BLaER1 treated with 17β-estradiol and CSF1 and Interleukin-3, amounts not matched to agents 10 nM and 100 nM (cell line): Measurements from ENCODE around the gene BUB3.

Experiments used
- H3K27ac ChIP-seq, 11 experiments: shearing (Covaris generic); formaldehyde crosslinking; 2 replicates each; pipeline ENCODE4 v1.8.1; 2022
- H3K27me3 ChIP-seq, 11 experiments: shearing (Covaris generic); formaldehyde crosslinking; 2 replicates each; pipeline ENCODE4 v1.8.1; 2022
- H3K36me3 ChIP-seq, 11 experiments: shearing (Covaris generic); formaldehyde crosslinking; 2 replicates each; pipeline ENCODE4 v1.8.1; 2022
- H3K4me1 ChIP-seq, 10 experiments: shearing (Covaris generic); formaldehyde crosslinking; 2 replicates each; pipeline ENCODE4 v1.8.1; 2022
- H3K4me2 ChIP-seq, 11 experiments: shearing (Covaris generic); formaldehyde crosslinking; 2 replicates each; pipeline ENCODE4 v1.8.1; 2022
- H3K4me3 ChIP-seq, 10 experiments: shearing (Covaris generic); formaldehyde crosslinking; 2 replicates each; pipeline ENCODE4 v1.8.1; 2022
- H3K9ac ChIP-seq, 11 experiments: shearing (Covaris generic); formaldehyde crosslinking; 2 replicates each; pipeline ENCODE4 v1.8.1; 2022
- H3K9me3 ChIP-seq, 11 experiments: shearing (Covaris generic); formaldehyde crosslinking; replicated peaks in 1 of 11; 2 replicates each; pipeline ENCODE4 v1.8.1; 2022
- H4K20me1 ChIP-seq, 11 experiments: shearing (Covaris generic); formaldehyde crosslinking; 2 replicates each; pipeline ENCODE4 v1.8.1; 2022
- Cebpa-rat ChIP-seq, 11 experiments: shearing (Covaris generic); IDR thresholded peaks; 2 replicates each; pipeline ENCODE4 v1.8.1; 2022

The BUB3 gene

DNA sequence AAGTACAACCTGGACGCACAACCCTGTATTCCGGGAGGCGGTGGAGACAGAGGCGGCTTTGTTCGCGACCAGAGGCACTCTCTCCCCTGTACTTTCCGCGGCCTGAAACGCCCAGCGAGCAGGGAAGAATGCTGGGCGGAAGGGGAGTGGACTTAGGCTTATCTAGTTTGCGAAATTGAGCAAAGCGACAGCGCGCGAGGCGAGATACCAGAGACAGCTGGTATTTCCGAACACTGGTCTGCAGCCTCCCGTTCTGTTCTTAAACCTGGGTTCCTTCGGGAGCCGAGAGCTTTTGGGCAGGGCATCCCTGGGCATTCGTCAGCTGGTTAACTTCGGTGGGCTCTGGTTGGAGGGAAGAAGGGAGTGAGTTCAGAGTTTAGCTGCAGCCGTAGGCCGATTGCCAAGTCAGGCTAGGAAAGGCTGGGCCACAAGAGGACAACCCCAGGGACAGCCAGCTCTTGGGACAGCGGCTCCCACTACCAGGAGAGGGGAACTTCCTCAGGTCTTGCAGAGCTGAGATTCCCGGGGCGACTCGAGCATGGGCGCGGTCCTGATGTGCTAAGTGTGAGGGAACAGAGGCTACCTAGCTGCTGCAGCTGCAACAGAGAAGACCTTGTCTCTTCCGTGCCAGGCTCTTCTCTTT lies 14.6 kb upstream of the BUB3 start:
- H3K4me2 ChIP-seq: peak overlapping the region; percentile 23 to 69 (median 49); a peak in 19 of 22 replicates
- H3K4me3 ChIP-seq: peak overlapping the region in 6 of 10 experiments; percentile 3 to 47 (median 20); a peak in 6 of 20 replicates
- no peak overlapping the region for H3K9ac ChIP-seq
- peaks cover 0 to 39% (median 23%) of the 10 kb centered on the region in 11 experiments; a peak in 17 of 22 replicates for H3K9me3 ChIP-seq
- H3K27me3 ChIP-seq: peaks cover 100% of the 10 kb centered on the region in 11 experiments
- H3K27ac ChIP-seq: no peak overlapping the region
- peaks cover 14 to 41% (median 34%) of the 10 kb centered on the region in 10 experiments; a peak in 19 of 20 replicates for H3K4me1 ChIP-seq
- TF ChIP-seq Cebpa-rat (IDR thresholded peaks at IDR 0.05): no peak
- peaks cover 0 to 99% (median 64%) of the 10 kb centered on the region in 11 experiments; a peak in 19 of 22 replicates for H4K20me1 ChIP-seq
- no peaks in the 10 kb centered on the region for H3K36me3 ChIP-seq

DNA sequence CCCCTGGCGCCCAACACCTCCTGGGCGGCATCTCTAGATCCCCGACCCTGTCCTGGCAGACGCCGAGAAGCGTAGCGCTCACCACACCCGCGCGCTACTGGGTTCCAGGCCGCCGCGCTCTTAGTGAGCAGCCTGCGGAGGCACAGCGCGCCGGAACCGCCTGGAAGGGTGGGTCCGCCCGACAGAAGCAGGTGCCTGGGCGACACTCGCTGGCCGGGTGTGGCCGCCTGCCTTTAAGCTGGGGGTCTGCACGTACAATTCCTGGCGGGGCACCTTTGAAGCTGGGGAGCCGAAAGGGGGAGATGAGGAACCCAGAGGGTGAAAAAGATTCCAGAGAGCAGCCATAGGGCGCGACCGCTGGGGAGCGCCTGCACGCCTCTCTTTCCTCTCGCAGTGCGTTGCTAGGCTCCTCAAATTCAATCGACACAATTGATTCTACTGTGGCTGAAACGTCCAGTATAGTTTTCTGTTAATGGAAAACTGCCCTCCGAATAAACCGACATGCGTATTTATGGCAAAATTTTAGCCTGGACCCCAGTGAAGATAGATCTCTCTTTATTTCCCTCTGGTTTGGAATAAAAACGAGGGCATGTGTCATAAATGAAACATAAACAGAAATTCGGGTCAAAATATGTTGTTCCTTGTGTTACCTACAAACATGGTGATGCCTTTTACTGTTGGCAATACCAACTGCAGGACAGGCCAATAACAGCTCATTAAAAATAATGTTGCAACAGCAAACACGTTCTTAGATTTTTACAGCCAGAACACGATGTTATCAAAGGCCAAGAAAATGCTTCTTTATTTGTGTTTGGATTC lies 13.8 kb upstream of the BUB3 start:
- Histone ChIP-seq H3K4me3 (peak overlapping the region in 7 of 10 experiments; percentile 3 to 47 (median 20); a peak in 7 of 20 replicates), H3K4me1 (peaks cover 6 to 40% (median 33%) of the 10 kb centered on the region in 10 experiments; a peak in 19 of 20 replicates), H4K20me1 (peaks cover 0 to 99% (median 64%) of the 10 kb centered on the region in 11 experiments; a peak in 20 of 22 replicates), H3K36me3 (no peaks in the 10 kb centered on the region), H3K27me3 (peaks cover 100% of the 10 kb centered on the region in 11 experiments), H3K27ac (no peak overlapping the region), H3K9ac (no peak overlapping the region), H3K4me2 (peak overlapping the region; percentile 23 to 69 (median 49); a peak in 20 of 22 replicates), H3K9me3 (peaks cover 0 to 39% (median 23%) of the 10 kb centered on the region in 11 experiments; a peak in 17 of 22 replicates)
- TF ChIP-seq Cebpa-rat (IDR thresholded peaks at IDR 0.05): no peak

DNA sequence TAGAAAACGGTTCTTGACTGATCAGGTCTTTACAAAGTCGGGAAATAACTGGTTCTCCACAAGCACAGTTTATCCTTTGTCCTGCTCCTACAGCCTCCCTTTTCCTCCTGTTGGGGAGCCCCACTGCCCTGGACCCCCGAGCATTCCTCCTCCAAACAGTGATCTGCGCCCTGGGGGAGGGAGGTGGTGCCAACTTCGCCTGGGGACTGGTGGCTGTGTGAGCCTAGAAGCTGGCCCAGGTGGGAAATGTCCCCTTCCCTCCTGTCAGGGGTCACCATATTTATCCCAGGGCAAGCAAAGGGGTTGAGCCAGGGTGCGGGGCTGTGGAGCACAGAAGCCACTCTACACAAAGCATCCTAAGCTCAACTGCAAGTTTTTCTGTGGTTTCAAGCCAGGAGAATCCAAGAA lies 13.2 kb upstream of the BUB3 start:
- no peak overlapping the region for H3K27ac ChIP-seq
- H3K9ac ChIP-seq: no peak overlapping the region
- peaks cover 0 to 39% (median 23%) of the 10 kb centered on the region in 11 experiments; a peak in 17 of 22 replicates for H3K9me3 ChIP-seq
- no peak overlapping the region for H3K4me3 ChIP-seq
- H3K4me1 ChIP-seq: peaks cover 9 to 44% (median 34%) of the 10 kb centered on the region in 10 experiments; a peak in 18 of 20 replicates
- H3K4me2 ChIP-seq: no peak overlapping the region
- peaks cover 100% of the 10 kb centered on the region in 11 experiments for H3K27me3 ChIP-seq
- H3K36me3 ChIP-seq: no peaks in the 10 kb centered on the region
- peaks cover 0 to 99% (median 70%) of the 10 kb centered on the region in 11 experiments; a peak in 20 of 22 replicates for H4K20me1 ChIP-seq
- TF ChIP-seq Cebpa-rat (IDR thresholded peaks at IDR 0.05): no peak

DNA sequence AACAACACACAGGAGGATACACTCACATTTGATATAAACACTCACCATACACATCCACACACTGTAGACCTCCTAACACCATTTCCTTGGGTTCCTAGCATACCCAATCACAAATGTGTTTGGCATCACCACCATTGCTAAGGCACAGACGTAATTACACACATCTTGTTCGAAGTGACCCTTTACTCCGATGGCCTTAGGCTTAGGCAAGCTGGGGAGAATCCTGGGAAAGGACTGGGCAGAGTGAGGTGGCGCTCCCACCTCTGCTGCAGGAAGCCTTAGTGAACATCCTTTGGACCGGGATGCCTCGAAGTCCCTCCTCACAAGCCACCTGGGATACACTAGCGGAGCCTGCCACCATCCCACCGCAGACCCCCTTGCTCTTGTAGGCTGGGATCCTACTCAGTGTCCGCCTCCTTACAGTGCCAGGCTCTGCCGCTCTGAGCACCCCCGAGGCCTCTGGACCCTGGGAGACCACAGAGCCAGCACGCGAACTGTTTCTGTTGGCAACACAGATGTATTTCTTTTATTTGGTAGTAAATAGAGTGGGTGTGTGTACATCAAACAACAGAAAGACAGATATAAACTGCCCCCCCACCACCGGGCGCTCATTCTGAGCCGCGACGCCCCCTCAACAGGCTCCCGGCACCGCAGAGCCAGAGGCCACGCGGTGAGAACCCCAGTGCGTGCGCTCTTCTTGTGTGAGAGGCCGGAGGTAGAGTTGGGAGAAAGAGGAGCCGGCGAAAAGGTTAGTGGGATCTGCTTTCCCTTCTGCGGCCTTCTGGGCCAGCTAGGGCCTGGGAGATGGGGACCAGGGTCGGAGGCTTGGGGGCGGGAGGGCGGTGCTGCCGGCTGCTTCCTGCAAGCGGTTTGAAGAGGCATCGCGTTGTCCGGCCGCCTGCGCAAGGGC lies 12.2 kb upstream of the BUB3 start:
- peaks cover 0 to 33% (median 17%) of the 10 kb centered on the region in 11 experiments; a peak in 17 of 22 replicates for H3K9me3 ChIP-seq
- H3K4me2 ChIP-seq: peak overlapping the region in 1 of 11 experiments; percentile 13; a peak in 1 of 22 replicates
- peaks cover 0 to 99% (median 70%) of the 10 kb centered on the region in 11 experiments; a peak in 20 of 22 replicates for H4K20me1 ChIP-seq
- no peaks in the 10 kb centered on the region for H3K36me3 ChIP-seq
- TF ChIP-seq Cebpa-rat (IDR thresholded peaks at IDR 0.05): no peak
- no peak overlapping the region for H3K4me3 ChIP-seq
- H3K9ac ChIP-seq: no peak overlapping the region
- peaks cover 100% of the 10 kb centered on the region in 11 experiments for H3K27me3 ChIP-seq
- H3K27ac ChIP-seq: no peak overlapping the region
- peaks cover 18 to 48% (median 38%) of the 10 kb centered on the region in 10 experiments for H3K4me1 ChIP-seq

DNA sequence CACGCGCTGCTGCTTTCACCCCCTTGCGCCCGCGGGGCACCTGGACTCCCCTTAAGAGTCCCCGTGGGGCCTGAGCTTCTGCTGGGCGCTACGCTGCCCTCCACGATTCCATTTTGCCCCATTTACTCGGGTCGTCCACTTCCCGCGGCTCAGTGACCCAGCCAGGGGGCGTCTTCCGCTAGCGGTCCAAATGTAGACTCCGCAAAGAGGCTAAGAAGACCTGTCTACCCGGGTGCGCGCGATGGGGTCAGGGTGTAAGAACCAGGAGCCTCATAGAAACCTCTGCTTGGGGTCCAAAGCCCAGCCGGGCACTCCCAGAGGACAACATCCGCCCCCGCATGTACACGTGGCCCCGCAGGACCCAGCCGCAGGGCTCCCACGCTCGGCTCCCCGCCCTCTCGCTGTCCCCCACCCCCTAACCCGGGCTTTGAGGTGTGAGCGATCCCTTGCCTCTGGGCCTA lies 11.5 kb upstream of the BUB3 start:
- H3K36me3 ChIP-seq: no peaks in the 10 kb centered on the region
- no peak for TF ChIP-seq Cebpa-rat (IDR thresholded peaks at IDR 0.05)
- H3K4me2 ChIP-seq: peak overlapping the region in 1 of 11 experiments; percentile 13; a peak in 2 of 22 replicates
- peaks cover 0 to 99% (median 71%) of the 10 kb centered on the region in 11 experiments; a peak in 20 of 22 replicates for H4K20me1 ChIP-seq
- peaks cover 0 to 26% (median 13%) of the 10 kb centered on the region in 11 experiments; a peak in 14 of 22 replicates for H3K9me3 ChIP-seq
- 0 out of 20 replicates have a peak overlapping the region, but pooled peaks of 1 of the 10 experiments have one; percentile 28 for H3K4me3 ChIP-seq
- no peak overlapping the region for H3K9ac ChIP-seq
- peaks cover 25 to 48% (median 39%) of the 10 kb centered on the region in 10 experiments for H3K4me1 ChIP-seq
- H3K27me3 ChIP-seq: peaks cover 100% of the 10 kb centered on the region in 11 experiments
- H3K27ac ChIP-seq: no peak overlapping the region

DNA sequence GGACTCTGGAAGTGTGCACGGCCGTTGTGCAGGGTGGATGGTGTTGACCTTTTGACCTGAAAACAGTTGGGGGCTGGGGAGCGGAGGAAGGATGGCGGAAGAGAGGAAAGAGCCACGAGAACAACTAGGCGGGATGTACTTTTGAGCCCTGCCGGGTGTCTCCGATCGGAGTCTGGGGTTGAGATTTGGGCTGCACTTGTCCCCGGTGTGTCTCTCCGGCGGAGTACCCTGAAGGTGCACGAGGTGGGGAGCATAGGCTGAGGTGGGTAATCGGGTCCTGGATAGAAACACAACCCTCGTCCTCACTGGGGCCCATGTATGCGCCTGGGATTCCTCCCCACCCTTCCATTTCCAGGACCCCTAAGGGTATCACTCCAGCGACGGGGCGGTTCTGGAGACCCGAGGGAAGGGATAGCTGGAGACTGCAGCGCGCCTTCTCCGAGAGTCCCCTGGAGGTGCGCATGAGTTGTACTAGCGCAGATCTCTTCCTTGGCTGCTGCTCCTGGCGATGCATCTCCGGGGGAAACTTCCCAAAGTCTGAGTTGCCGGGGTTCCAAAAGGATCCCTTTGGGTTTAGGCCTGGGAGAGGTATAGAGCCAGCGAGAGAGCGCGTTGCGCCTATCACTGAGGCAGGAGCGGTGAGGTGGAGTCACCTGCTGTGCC lies 10.9 kb upstream of the BUB3 start:
- H3K27me3 ChIP-seq: peaks cover 100% of the 10 kb centered on the region in 11 experiments
- peaks cover 0 to 99% (median 71%) of the 10 kb centered on the region in 11 experiments; a peak in 20 of 22 replicates for H4K20me1 ChIP-seq
- no peak for TF ChIP-seq Cebpa-rat (IDR thresholded peaks at IDR 0.05)
- no peaks in the 10 kb centered on the region for H3K36me3 ChIP-seq
- peaks cover 30 to 52% (median 45%) of the 10 kb centered on the region in 10 experiments for H3K4me1 ChIP-seq
- H3K4me3 ChIP-seq: no peak overlapping the region
- H3K4me2 ChIP-seq: peak overlapping the region in 1 of 11 experiments; percentile 13; a peak in 2 of 22 replicates
- no peak overlapping the region for H3K27ac ChIP-seq
- no peak overlapping the region for H3K9ac ChIP-seq
- peaks cover 0 to 26% (median 10%) of the 10 kb centered on the region in 11 experiments; a peak in 10 of 22 replicates for H3K9me3 ChIP-seq

DNA sequence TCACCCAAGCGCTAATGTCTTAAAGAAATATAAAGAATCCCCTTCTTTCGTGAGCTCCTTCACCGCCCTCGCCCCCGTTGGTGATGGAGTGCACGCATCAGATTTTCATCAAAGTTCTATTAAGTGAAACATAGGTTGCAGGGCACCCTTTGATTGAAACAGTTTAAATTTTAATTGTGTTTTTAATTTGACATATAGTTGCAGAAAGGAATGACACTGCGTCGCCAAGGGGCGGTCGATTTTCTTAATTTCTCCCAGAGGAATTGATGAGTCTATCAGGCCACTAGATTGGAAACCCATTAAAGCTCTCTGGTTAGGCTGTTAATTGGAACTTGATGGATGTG lies 10.4 kb upstream of the BUB3 start:
- Histone ChIP-seq H3K27ac (no peak overlapping the region), H3K9me3 (peaks cover 0 to 26% (median 10%) of the 10 kb centered on the region in 11 experiments; a peak in 10 of 22 replicates), H3K9ac (no peak overlapping the region), H3K27me3 (peaks cover 100% of the 10 kb centered on the region in 11 experiments), H4K20me1 (peaks cover 0 to 100% (median 73%) of the 10 kb centered on the region in 11 experiments; a peak in 20 of 22 replicates), H3K4me1 (peaks cover 35 to 57% (median 50%) of the 10 kb centered on the region in 10 experiments), H3K4me3 (no peak overlapping the region), H3K36me3 (no peaks in the 10 kb centered on the region), H3K4me2 (no peak overlapping the region)
- TF ChIP-seq Cebpa-rat (IDR thresholded peaks at IDR 0.05): no peak
